SK-N-SH (cell line): ENCODE measurements around the gene PANK4. TPM values are rescaled to one million over a fixed set of nuclear protein-coding genes. Genes with fewer than 3 reads are reported as not detected.

Experiments used
- CTCF ChIA-PET: fragments of 300-600, 350-600 bp; formaldehyde crosslinking; extraction: SDS; loops from one replicate; lab custom pipeline; 2021; lab: Yijun Ruan, JAX
- POLR2A ChIA-PET: fragments of 350-600 bp; sonication (Branson Sonifier 250); formaldehyde crosslinking; extraction: SDS; loops from one replicate; lab custom pipeline; 2020; ENCODE audit warnings: antibody characterized with exemption, inconsistent platforms; lab: Yijun Ruan, JAX
- DNase-seq: peaks from one replicate; pipeline ENCODE4 v3.0.0; 2012
- H2AFZ ChIP-seq: fragments of 200-600 bp; sonication (generic); 2 replicates; pipeline ENCODE4 v1.8.1; 2016; ENCODE audit warnings: antibody characterized with exemption, mild to moderate bottlenecking, low read depth
- H3F3A ChIP-seq: fragments of 200-600 bp; sonication (generic); replicated peaks from 2 replicates; pipeline ENCODE3; 2016; ENCODE audit warnings: antibody characterized with exemption, mild to moderate bottlenecking; ENCODE audit not compliant: insufficient read depth
- H3K27ac ChIP-seq, 2 experiments: fragments of 200-500 bp in 1 of 2; fragments of 200-600 bp in 1 of 2; sonication (Bioruptor generic) in 1 of 2; sonication (generic), shearing (Covaris generic) in 1 of 2; 2 replicates each; pipeline versions ENCODE4 v1.5.1 to v1.6.1; 2014 to 2016; ENCODE audit warnings: low read depth in 2 of 2, inconsistent platforms in 1 of 2, low read length in 1 of 2, mild to moderate bottlenecking in 1 of 2, mixed read lengths in 1 of 2
- H3K27me3 ChIP-seq: fragments of 200-600 bp; sonication (generic), shearing (Covaris generic); 2 replicates; pipeline ENCODE4 v1.6.1; 2016; ENCODE audit warnings: mixed run types; ENCODE audit not compliant: insufficient read depth
- H3K36me3 ChIP-seq, 2 experiments: fragments of 200-500 bp in 1 of 2; fragments of 200-600 bp in 1 of 2; sonication (Bioruptor generic) in 1 of 2; sonication (generic) in 1 of 2; replicated peaks in 1 of 2; 2 replicates each; pipeline versions ENCODE3 to v1.5.1; 2014 to 2016; ENCODE audit warnings: low read length in 1 of 2, mild to moderate bottlenecking in 1 of 2; ENCODE audit not compliant: insufficient read depth in 2 of 2, control insufficient read depth in 1 of 2
- H3K4me1 ChIP-seq, 2 experiments: fragments of 200-500 bp in 1 of 2; fragments of 200-600 bp in 1 of 2; sonication (Bioruptor generic) in 1 of 2; sonication (generic), shearing (Covaris generic) in 1 of 2; 2 replicates each; pipeline versions ENCODE4 v1.5.1 to v1.6.1; 2014 to 2016; ENCODE audit warnings: low read depth in 1 of 2, low read length in 1 of 2, mixed run types in 1 of 2; ENCODE audit not compliant: insufficient read depth in 2 of 2, control insufficient read depth in 1 of 2
- H3K4me2 ChIP-seq: fragments of 200-600 bp; sonication (generic), shearing (Covaris generic); 2 replicates; pipeline ENCODE4 v1.6.1; 2017; ENCODE audit warnings: mixed run types
- H3K4me3 ChIP-seq, 2 experiments: fragments of 200-500 bp in 1 of 2; fragments of 200-600 bp in 1 of 2; sonication (Bioruptor generic) in 1 of 2; sonication (generic), shearing (Covaris generic) in 1 of 2; 2 replicates each; pipeline versions ENCODE4 v1.5.1 to v1.8.1; 2014 to 2016; ENCODE audit warnings: low read depth in 2 of 2, inconsistent platforms in 1 of 2, low read length in 1 of 2, mild to moderate bottlenecking in 1 of 2, mixed read lengths in 1 of 2, moderate library complexity in 1 of 2
- H3K79me2 ChIP-seq: fragments of 200-600 bp; sonication (generic); 2 replicates; pipeline ENCODE4 v1.8.1; 2017; ENCODE audit warnings: mild to moderate bottlenecking; ENCODE audit not compliant: insufficient read depth
- H3K9ac ChIP-seq: fragments of 200-600 bp; sonication (generic); 2 replicates; pipeline ENCODE4 v1.6.1; 2017; ENCODE audit warnings: mixed run types
- H3K9me2 ChIP-seq: fragments of 200-600 bp; sonication (generic); 2 replicates; pipeline ENCODE4 v1.6.1; 2017; ENCODE audit warnings: mixed run types
- H3K9me3 ChIP-seq: fragments of 200-600 bp; sonication (generic); 2 replicates; pipeline ENCODE4 v1.6.1; 2017; ENCODE audit warnings: mixed run types, mild to moderate bottlenecking, moderate library complexity
- H4K20me1 ChIP-seq: fragments of 200-600 bp; sonication (generic); 2 replicates; pipeline ENCODE4 v1.6.1; 2017; ENCODE audit warnings: mild to moderate bottlenecking, mixed run types; ENCODE audit not compliant: insufficient read depth
- CHD2 ChIP-seq: fragments of 150-350 bp; IDR thresholded peaks from 2 replicates; pipeline ENCODE4 v1.6.1; 2018; ENCODE audit warnings: low read length; ENCODE audit not compliant: partially characterized antibody
- ELF1 ChIP-seq: IDR thresholded peaks from 2 replicates; pipeline ENCODE4 v1.4.0; 2012
- MXI1 ChIP-seq: IDR thresholded peaks from 2 replicates; pipeline ENCODE4 v1.6.1; 2012; ENCODE audit warnings: mild to moderate bottlenecking, low read depth, low read length, improper control_type of control experiment
- RAD21 ChIP-seq: IDR thresholded peaks from 2 replicates; pipeline ENCODE4 v1.6.1; 2012; ENCODE audit warnings: mild to moderate bottlenecking, low read length
- RXRA ChIP-seq: IDR thresholded peaks from 2 replicates; pipeline ENCODE4 v1.4.0; 2012; ENCODE audit warnings: low read depth, mild to moderate bottlenecking, borderline replicate concordance
- TEAD4 ChIP-seq: IDR thresholded peaks from 2 replicates; pipeline ENCODE4 v1.4.0; 2012; ENCODE audit warnings: mild to moderate bottlenecking, borderline replicate concordance; ENCODE audit not compliant: insufficient read depth
- WGBS: methylation state at CpG from one replicate; pipeline ENCODE4 v1.1.6; 2017; ENCODE audit warnings: low lambda C conversion rate; 5-methylcytosine and 5-hydroxymethylcytosine counted together
- polyA plus RNA-seq, 3 experiments: library from polyadenylated mRNA; depleted of rRNA; stranded (reverse); fragments of >200 nt; gene quantifications; 2 replicates each; pipeline ENCODE4 v1.2.3, GENCODE V29; 2012
- TF ChIP-seq, protein P1 (sequence below): IDR thresholded peaks from 2 replicates; pipeline ENCODE4 v1.4.0; 2012; ENCODE audit warnings: low read depth

PANK4 gene
- polyA plus RNA-seq, 1 of the 3 experiments (the other 2 are of a cell fraction), result 16.6 TPM

- Histone ChIP-seq H3K4me3 (no peak overlapping the region), H3F3A (no peaks in the 10 kb centered on the region), H3K4me2 (no peak overlapping the region), H3K9me2 (no peaks in the 10 kb centered on the region), H3K9ac (no peak overlapping the region), H3K79me2 (no peaks in the 10 kb centered on the region), H3K27me3 (no peaks in the 10 kb centered on the region), H3K27ac (no peak overlapping the region), H3K9me3 (no peaks in the 10 kb centered on the region), H4K20me1 (no peaks in the 10 kb centered on the region), H2AFZ (no peak overlapping the region), H3K4me1 (peaks cover 0 to 15% of the 10 kb centered on the region in 2 experiments; a peak in 1 of 4 replicates), H3K36me3 (no peaks in the 10 kb centered on the region)
- WGBS, result 73% methylated on average over 4 of the region's 19 CpGs
- ChIA-PET POLR2A (interaction anchor here (0.6 kb wide), 1 partner anchor 11 kb away, joined by 3 read pairs; no protein-coding TSS in a partner anchor), CTCF (no interaction called here)
- TF ChIP-seq MXI1 (no peak), RXRA (no peak)
- DNase-seq, result no peak
These were observed 27.7 kb downstream of the PANK4 start for GRCh38 chr1:2498648-2499047.

DNA sequence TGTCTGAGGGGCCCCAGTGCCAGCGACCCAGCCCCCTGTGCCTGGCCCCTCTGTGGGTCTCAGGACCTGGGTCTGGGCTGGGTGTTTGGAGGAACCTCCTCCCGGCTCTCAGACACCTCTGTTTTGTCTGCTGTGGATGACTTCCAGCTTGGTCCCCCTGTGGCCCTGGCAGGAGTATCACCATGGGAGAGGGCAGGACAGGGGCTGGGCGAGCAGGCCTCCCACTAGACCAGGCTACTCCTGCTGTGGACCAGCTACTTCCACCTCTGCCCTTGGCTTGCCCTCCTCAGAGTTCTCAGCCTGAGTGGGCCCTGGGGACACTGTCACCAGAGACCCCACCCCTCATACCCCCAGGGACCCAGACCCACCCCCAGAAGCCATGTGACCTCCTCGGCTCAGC, 28.5 kb downstream of the PANK4 start:
- Histone ChIP-seq H3K9me3 (no peaks in the 10 kb centered on the region), H3K79me2 (no peaks in the 10 kb centered on the region), H3F3A (no peaks in the 10 kb centered on the region), H3K36me3 (no peaks in the 10 kb centered on the region), H3K27ac (no peak overlapping the region), H3K27me3 (no peaks in the 10 kb centered on the region), H2AFZ (no peak overlapping the region), H3K9me2 (no peaks in the 10 kb centered on the region), H3K4me1 (peaks cover 0 to 15% of the 10 kb centered on the region in 2 experiments; a peak in 1 of 4 replicates), H3K9ac (no peak overlapping the region), H3K4me3 (no peak overlapping the region), H3K4me2 (no peak overlapping the region), H4K20me1 (no peaks in the 10 kb centered on the region)
- TF ChIP-seq, protein P1, sequence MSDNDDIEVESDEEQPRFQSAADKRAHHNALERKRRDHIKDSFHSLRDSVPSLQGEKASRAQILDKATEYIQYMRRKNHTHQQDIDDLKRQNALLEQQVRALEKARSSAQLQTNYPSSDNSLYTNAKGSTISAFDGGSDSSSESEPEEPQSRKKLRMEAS, result no peak
- no peak for TF ChIP-seq ELF1
- TF ChIP-seq TEAD4, result no peak
- no peak for TF ChIP-seq CHD2
- POLR2A ChIA-PET, result interaction anchor here (0.6 kb wide), 1 partner anchor 10 kb away, joined by 3 read pairs; no protein-coding TSS in a partner anchor
- DNase-seq, result no peak
- CTCF ChIA-PET, result interaction anchor here (0.6 to 1.2 kb wide), 3 partner anchors 37 to 872 kb away, joined by 3 read pairs; no protein-coding TSS in a partner anchor
- WGBS, result 100% methylated on average over 1 of the region's 4 CpGs

GRCh38 chr1:2496746-2497145, 29.6 kb downstream of the PANK4 start:
- Histone ChIP-seq H3K36me3 (no peaks in the 10 kb centered on the region), H3K4me3 (no peak overlapping the region), H3F3A (no peaks in the 10 kb centered on the region), H3K9me2 (no peaks in the 10 kb centered on the region), H3K9ac (no peak overlapping the region), H3K27me3 (no peaks in the 10 kb centered on the region), H4K20me1 (no peaks in the 10 kb centered on the region), H3K4me1 (peaks cover 0 to 15% of the 10 kb centered on the region in 2 experiments; a peak in 1 of 4 replicates), H3K27ac (no peak overlapping the region), H3K4me2 (no peak overlapping the region), H2AFZ (no peak overlapping the region), H3K9me3 (no peaks in the 10 kb centered on the region), H3K79me2 (no peaks in the 10 kb centered on the region)
- ChIA-PET POLR2A (no interaction called here), CTCF (interaction anchor here (1.1 kb wide), 1 partner anchor 16 kb away, joined by 3 read pairs; no protein-coding TSS in a partner anchor)
- WGBS, result 100% methylated on average over 2 of the region's 26 CpGs
- DNase-seq, result no peak
- TF ChIP-seq RAD21, result no peak
